HepG2 (cell line): ENCODE data around the gene ZNF25. TPM values are rescaled to one million over a fixed set of nuclear protein-coding genes. Genes with fewer than 3 reads are reported as not detected.

Experiments
- MATR3 ChIP-seq: sonication (generic); formaldehyde crosslinking; IDR thresholded peaks from 2 replicates; pipeline ENCODE4 v1.4.0; 2020; ENCODE audit warnings: missing genetic modification reagents
- ZNF503 ChIP-seq: sonication (generic); formaldehyde crosslinking; IDR thresholded peaks from 2 replicates; pipeline ENCODE4 v1.4.0; 2020; ENCODE audit warnings: missing genetic modification reagents
- ZNF704 ChIP-seq: sonication (generic); formaldehyde crosslinking; IDR thresholded peaks from 2 replicates; pipeline ENCODE4 v1.8.1; 2023; ENCODE audit warnings: mild to moderate bottlenecking, inconsistent platforms, moderate library complexity, missing genetic modification reagents, borderline replicate concordance
- polyA plus RNA-seq, 8 experiments: library from polyadenylated mRNA; depleted of rRNA in 3 of 8; stranded (reverse) in 7 of 8; unstranded in 1 of 8; fragments of >200 nt; fragmentation: Illumina TruSeq in 4 of 8; extraction: Trizol in 4 of 8; gene quantifications; 2 replicates each; pipeline versions ENCODE4 v1.2.1 to v1.2.3, GENCODE V29; 2011 to 2016; ENCODE audit warnings: low read depth in 4 of 8, missing spikeins in 1 of 8, mixed read lengths in 1 of 8; ENCODE audit not compliant: insufficient read depth in 1 of 8
- small RNA-seq, 3 experiments: library from RNA; depleted of rRNA; stranded (forward); fragments of <200 nt; gene quantifications; one replicate each; pipeline ENCODE3, GENCODE V24; 2012; ENCODE audit warnings: low read depth in 2 of 3, low replicate concordance in 1 of 3; ENCODE audit not compliant: insufficient read length in 3 of 3, insufficient read depth in 2 of 3
- total RNA-seq, 5 experiments: library from RNA; depleted of rRNA; stranded (reverse); fragments of >200 nt; fragmentation: Illumina TruSeq; extraction: Trizol; gene quantifications; 2 replicates each; pipeline ENCODE4 v1.2.3, GENCODE V29; 2016; ENCODE audit warnings: low read depth in 1 of 5

The ZNF25 gene
- total and polyA plus RNA-seq, 2 of the 13 experiments (the other 11 are each of a cell fraction or from before 2014, with no cell fraction given): 1.4 to 1.5 TPM

GRCh38 chr10:37906382-37906781 is 70.1 kb downstream of the ZNF25 start (continued):
- TF ChIP-seq MATR3 (CRISPR knock-in tag): no peak
- no peak for TF ChIP-seq ZNF704 (CRISPR knock-in tag)
- TF ChIP-seq ZNF503 (CRISPR knock-in tag): no peak

Small RNAs within 50 kb of the gene (small RNA-seq; reads per million reads assigned to genes)
- gene RF00019: 0 reads per million in 3 experiments

Other genes starting within 250 kb of the ZNF25 start
- 12.5 and 12.8 TPM in 2 replicates for gene ZNF248, start 119.0 kb downstream of the ZNF25 start, total RNA-seq (2016; rRNA removed; fragmentation: Illumina TruSeq; extraction: Trizol)
- gene ZNF248, start 119.0 kb downstream of the ZNF25 start, polyA plus RNA-seq (2011; rRNA removed): 11.9 and 13.3 TPM in 2 replicates
- gene ZNF33A, start 34.0 kb upstream of the ZNF25 start, total RNA-seq (2016; rRNA removed; fragmentation: Illumina TruSeq; extraction: Trizol): 22.5 and 35.5 TPM in 2 replicates
- gene ZNF33A, start 34.0 kb upstream of the ZNF25 start, polyA plus RNA-seq (2011; rRNA removed): 11.1 and 13.1 TPM in 2 replicates
- 12.6 and 17.0 TPM in 2 replicates for gene ZNF37A, start 117.7 kb upstream of the ZNF25 start, total RNA-seq (2016; rRNA removed; fragmentation: Illumina TruSeq; extraction: Trizol)
- 7.2 and 8.0 TPM in 2 replicates for gene ZNF37A, start 117.7 kb upstream of the ZNF25 start, polyA plus RNA-seq (2011; rRNA removed)